ENCODE results near the gene TCL1B. TPM values are rescaled to one million over a fixed set of nuclear protein-coding genes. Genes with fewer than 3 reads are reported as not detected.

The TCL1B gene
- total and polyA plus RNA-seq, 2 donors (not counting 3 experiments of a cell fraction or from before 2014, with no cell fraction given) = not detected

DNA sequence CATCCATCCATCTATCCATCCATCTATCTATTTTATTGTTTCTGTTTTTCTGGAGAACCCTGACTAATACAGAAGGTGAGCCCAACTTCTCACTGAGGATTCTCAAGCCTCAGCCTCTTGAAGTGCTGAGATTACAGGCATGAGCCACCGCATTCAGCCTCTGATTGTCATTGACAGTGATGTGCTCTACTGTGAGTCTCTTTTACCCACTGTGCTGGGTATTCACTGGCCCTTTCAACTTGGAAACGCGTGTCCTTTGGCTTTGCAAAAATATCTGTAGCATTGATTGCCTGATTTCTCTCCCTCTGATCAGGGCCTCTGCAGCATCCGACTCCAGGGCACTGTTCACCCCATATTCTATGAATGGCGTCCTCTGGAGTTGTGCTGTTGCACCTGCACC is 29.6 kb upstream of the TCL1B start:
- Histone ChIP-seq H3K79me2 (ENCODE audit: control insufficient read depth, insufficient read depth, low read length) (no peaks in the 10 kb centered on the region), H4K20me1 (replicated peaks; ENCODE audit: control insufficient read depth, extremely low read depth, insufficient read depth, low read length) (no peaks in the 10 kb centered on the region), H3K4me2 (ENCODE audit: insufficient read depth, low read length) (no peak overlapping the region), H3K27ac (ENCODE audit: insufficient read depth, low read depth, low read length) (no peak overlapping the region), H2AFZ (ENCODE audit: low read depth, low read length) (no peak overlapping the region), H3K9me1 (replicated peaks; ENCODE audit: control insufficient read depth, extremely low read depth, insufficient read depth, low read length) (no peaks in the 10 kb centered on the region), H3K4me1 (ENCODE audit: control insufficient read depth, extremely low read depth, insufficient read depth, low read length) (no peaks in the 10 kb centered on the region), H3K9ac (replicated peaks; ENCODE audit: extremely low read depth, insufficient read depth, low read length) (no peak overlapping the region), H3K9me3 (replicated peaks; ENCODE audit: control insufficient read depth, insufficient read depth, low read length) (no peaks in the 10 kb centered on the region), H3K27me3 (ENCODE audit: control insufficient read depth in 2 of 2, insufficient read depth in 2 of 2, low read length in 2 of 2) (no peaks in the 10 kb centered on the region), H3K36me3 (ENCODE audit: control insufficient read depth in 2 of 2, extremely low read depth in 1 of 2, insufficient read depth in 2 of 2, low read length in 2 of 2) (no peaks in the 10 kb centered on the region), H3K4me3 (replicated peaks in 1 of 3; ENCODE audit: insufficient read depth in 1 of 3, low read depth in 1 of 3, low read length in 3 of 3) (no peak overlapping the region)
- DNase-seq (ENCODE audit: low read depth, low spot score) (no peak), FAIRE-seq (no peak)
- dilution Hi-C loops (cut with MboI; ENCODE audit: extremely low pct_ligation_motif_present, low sequenced_read_pairs) (no loop called here), intact Hi-C loops (cut with micrococcal nuclease) (no loop called here)
- CTCF ChIA-PET = no interaction called here
- POLR2A ChIA-PET = no interaction called here
- BruUV-seq (replicated peaks) = no TSS peak
- TF ChIP-seq POLR2AphosphoS5 (IDR thresholded peaks at IDR 0.05; ENCODE audit: insufficient read depth, low read depth, low read length) (no peak), MYC (IDR thresholded peaks at IDR 0.05; ENCODE audit: low read depth, low read length) (no peak), JUN (IDR thresholded peaks at IDR 0.05; ENCODE audit: borderline replicate concordance, insufficient read depth, insufficient read length, low read depth) (no peak), FOS (IDR thresholded peaks at IDR 0.05; ENCODE audit: borderline replicate concordance, insufficient read depth, low read length) (no peak), EZH2 (IDR thresholded peaks at IDR 0.05; ENCODE audit: borderline replicate concordance, low read depth, low read length, severe bottlenecking) (no peak), POLR2A (IDR thresholded peaks at IDR 0.05; ENCODE audit: low read depth, low read length) (no peak), GATA2 (IDR thresholded peaks at IDR 0.05; ENCODE audit: insufficient read depth, insufficient read length, low read depth, low read length) (no peak)
- TF ChIP-seq, protein P1, sequence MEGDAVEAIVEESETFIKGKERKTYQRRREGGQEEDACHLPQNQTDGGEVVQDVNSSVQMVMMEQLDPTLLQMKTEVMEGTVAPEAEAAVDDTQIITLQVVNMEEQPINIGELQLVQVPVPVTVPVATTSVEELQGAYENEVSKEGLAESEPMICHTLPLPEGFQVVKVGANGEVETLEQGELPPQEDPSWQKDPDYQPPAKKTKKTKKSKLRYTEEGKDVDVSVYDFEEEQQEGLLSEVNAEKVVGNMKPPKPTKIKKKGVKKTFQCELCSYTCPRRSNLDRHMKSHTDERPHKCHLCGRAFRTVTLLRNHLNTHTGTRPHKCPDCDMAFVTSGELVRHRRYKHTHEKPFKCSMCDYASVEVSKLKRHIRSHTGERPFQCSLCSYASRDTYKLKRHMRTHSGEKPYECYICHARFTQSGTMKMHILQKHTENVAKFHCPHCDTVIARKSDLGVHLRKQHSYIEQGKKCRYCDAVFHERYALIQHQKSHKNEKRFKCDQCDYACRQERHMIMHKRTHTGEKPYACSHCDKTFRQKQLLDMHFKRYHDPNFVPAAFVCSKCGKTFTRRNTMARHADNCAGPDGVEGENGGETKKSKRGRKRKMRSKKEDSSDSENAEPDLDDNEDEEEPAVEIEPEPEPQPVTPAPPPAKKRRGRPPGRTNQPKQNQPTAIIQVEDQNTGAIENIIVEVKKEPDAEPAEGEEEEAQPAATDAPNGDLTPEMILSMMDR (IDR thresholded peaks at IDR 0.05; ENCODE audit: extremely low read depth in 1 of 2, insufficient read depth in 1 of 2, low read depth in 1 of 2, low read length in 2 of 2) = no peak
- TF ChIP-seq, protein P2, sequence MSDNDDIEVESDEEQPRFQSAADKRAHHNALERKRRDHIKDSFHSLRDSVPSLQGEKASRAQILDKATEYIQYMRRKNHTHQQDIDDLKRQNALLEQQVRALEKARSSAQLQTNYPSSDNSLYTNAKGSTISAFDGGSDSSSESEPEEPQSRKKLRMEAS (IDR thresholded peaks at IDR 0.05; ENCODE audit: insufficient read depth, insufficient read length) = no peak

Data from endothelial cell of umbilical vein (primary cell).